PC-3 (cell line): Measurements from ENCODE around the gene SPATA46.

Experiments
- CTCF ChIP-seq: fragments of 300-600 bp; sonication (generic); conservative IDR thresholded peaks from 2 replicates; pipeline ENCODE4 v1.5.1; 2017; ENCODE audit warnings: antibody characterized with exemption, low read depth, mild to moderate bottlenecking, low read length
- EZH2 ChIP-seq: fragments of 300-600 bp; sonication (generic); IDR thresholded peaks from one replicate; pipeline ENCODE4 v1.6.1; 2017; ENCODE audit warnings: antibody characterized with exemption, mild to moderate bottlenecking, low read length; ENCODE audit not compliant: unreplicated experiment
- EZH2phosphoT487 ChIP-seq: fragments of 300-600 bp; sonication (generic); IDR thresholded peaks from 2 replicates; pipeline ENCODE4 v1.6.1; 2018; ENCODE audit warnings: mild to moderate bottlenecking, antibody characterized with exemption, low read length, borderline replicate concordance

- TF ChIP-seq EZH2 (no peak), CTCF (no peak), EZH2phosphoT487 (no peak)
These were observed 30.2 kb upstream of the SPATA46 start for GRCh38 chr1:162406811-162407210.
